NT2/D1 (cell line): ENCODE results near the gene SLC26A3.

Experiments
- SUZ12 ChIP-seq: IDR thresholded peaks from 2 replicates; pipeline ENCODE4 v1.6.1; 2011; ENCODE audit not compliant: insufficient read length, insufficient read depth; ENCODE audit errors: extremely low read depth
- ZNF274 ChIP-seq: IDR thresholded peaks from 2 replicates; pipeline ENCODE4 v1.6.1; 2011; ENCODE audit warnings: mild to moderate bottlenecking, low read depth, low read length

DNA sequence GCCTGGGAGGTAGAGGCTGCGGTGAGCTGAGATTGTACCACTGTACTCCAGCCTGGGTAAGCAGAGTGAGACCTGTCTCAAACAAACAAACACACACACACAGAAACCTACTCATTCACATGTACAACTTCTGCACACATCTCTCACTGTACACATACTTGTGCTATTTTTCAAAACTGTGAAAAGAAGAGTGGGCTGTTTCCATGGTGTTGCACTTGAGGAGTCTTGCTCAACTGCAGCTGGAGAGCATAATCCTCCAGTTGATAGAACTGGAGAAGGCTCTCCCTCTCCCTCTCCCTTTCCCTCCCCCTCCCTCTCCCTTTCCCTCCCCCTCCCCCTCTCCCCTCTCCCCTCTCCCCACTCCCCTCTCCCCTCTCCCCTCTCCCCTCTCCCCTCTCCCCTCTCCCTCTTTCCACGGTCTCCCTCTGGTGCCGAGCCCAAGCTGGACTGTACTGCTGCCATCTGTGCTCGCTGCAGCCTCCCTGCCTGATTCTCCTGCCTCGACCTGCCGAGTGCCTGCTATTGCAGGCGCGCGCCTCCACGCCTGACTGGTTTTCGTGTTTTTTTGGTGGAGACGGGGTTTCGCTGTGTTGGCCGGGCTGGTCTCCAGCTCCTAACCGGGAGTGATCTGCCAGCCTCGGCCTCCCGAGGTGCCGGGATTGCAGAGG is 44.3 kb upstream of the SLC26A3 start:
- TF ChIP-seq SUZ12 (no peak), ZNF274 (no peak)
